ENCODE data around the gene GPSM3.

DNA sequence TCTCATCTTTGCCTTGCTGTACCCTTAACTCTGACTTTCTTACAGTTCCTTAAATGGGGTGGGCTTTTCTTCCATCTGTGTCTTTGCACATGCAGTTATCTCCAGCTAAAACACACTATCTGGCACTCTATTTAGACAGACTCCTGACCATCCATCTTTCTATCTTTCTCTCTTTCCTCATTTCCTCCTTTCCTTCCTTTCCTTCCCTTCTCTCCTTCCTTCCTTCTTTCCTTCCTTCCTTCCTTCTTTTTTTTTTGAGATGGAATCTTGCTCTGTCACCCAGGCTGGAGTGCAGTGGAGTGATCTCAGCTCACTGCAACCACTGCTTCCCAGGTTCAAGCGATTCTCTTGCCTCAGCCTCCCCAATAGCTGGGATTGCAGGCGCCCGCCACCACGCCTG, 23.2 kb upstream of the GPSM3 start:
- no peak for TF ChIP-seq POLR2A (IDR thresholded peaks at IDR 0.05)
- TF ChIP-seq, protein P1, sequence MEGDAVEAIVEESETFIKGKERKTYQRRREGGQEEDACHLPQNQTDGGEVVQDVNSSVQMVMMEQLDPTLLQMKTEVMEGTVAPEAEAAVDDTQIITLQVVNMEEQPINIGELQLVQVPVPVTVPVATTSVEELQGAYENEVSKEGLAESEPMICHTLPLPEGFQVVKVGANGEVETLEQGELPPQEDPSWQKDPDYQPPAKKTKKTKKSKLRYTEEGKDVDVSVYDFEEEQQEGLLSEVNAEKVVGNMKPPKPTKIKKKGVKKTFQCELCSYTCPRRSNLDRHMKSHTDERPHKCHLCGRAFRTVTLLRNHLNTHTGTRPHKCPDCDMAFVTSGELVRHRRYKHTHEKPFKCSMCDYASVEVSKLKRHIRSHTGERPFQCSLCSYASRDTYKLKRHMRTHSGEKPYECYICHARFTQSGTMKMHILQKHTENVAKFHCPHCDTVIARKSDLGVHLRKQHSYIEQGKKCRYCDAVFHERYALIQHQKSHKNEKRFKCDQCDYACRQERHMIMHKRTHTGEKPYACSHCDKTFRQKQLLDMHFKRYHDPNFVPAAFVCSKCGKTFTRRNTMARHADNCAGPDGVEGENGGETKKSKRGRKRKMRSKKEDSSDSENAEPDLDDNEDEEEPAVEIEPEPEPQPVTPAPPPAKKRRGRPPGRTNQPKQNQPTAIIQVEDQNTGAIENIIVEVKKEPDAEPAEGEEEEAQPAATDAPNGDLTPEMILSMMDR (IDR thresholded peaks at IDR 0.05) = no peak
